ENCODE data around the gene KIF19. TPM values are rescaled to one million over a fixed set of nuclear protein-coding genes. Genes with fewer than 3 reads are reported as not detected.

The KIF19 gene
- total RNA-seq, 1 experiment from 2014 or later: not detected

DNA sequence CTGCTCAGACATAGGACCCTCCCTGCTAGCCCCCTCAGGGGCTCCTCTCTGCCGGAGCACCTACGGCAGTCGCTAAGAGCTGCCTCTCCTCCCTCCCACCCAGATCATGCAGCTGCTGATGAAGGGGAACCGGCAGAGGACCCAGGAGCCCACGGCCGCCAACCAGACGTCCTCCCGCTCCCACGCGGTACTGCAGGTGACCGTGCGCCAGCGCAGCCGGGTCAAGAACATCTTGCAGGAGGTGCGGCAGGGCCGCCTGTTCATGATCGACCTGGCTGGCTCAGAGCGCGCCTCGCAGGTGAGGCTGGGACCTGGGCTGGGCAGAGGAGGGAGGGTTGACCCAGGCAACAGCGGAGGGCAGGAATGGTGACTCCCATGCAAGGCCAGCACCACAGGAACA lies 18.6 kb downstream of the KIF19 start:
- no TSS peak for BruUV-seq (replicated peaks)
- DNase-seq (ENCODE audit: low read depth, low spot score) (no peak), ATAC-seq (no peak)
- CTCF ChIA-PET: interaction anchor here (0.7 kb wide), 1 partner anchor 12 kb away, joined by 5 read pairs; no protein-coding TSS in a partner anchor
- H3K27me3 ChIP-seq (ENCODE audit: control insufficient read depth, insufficient read depth, low read length): no peaks in the 10 kb centered on the region; the same call in 1 of the 2 replicates
- intact Hi-C loops (cut with micrococcal nuclease; ENCODE audit: unreplicated experiment) (no loop called here), in situ Hi-C loops (cut with HindIII; ENCODE audit: low pct_unique_long_range_greater_than_20kb, low sequenced_read_pairs) (no loop called here)
- POLR2A ChIA-PET: no interaction called here
- H3K4me1 ChIP-seq (ENCODE audit: control insufficient read depth, insufficient read depth, low read length): no peaks in the 10 kb centered on the region
- no peak overlapping the region for H3K27ac ChIP-seq (ENCODE audit: low read length)
- H3K4me3 ChIP-seq (ENCODE audit: low read depth in 2 of 2, low read length in 2 of 2): no peak overlapping the region
- H3K9me3 ChIP-seq (ENCODE audit: control insufficient read depth, insufficient read depth, low read depth, low read length): no peaks in the 10 kb centered on the region
- no peaks in the 10 kb centered on the region for H3K36me3 ChIP-seq (ENCODE audit: control insufficient read depth, insufficient read depth, low read length)
- TF ChIP-seq POLR2AphosphoS5 (IDR thresholded peaks at IDR 0.05; ENCODE audit: low read depth, low read length): no peak
- TF ChIP-seq, protein P1, sequence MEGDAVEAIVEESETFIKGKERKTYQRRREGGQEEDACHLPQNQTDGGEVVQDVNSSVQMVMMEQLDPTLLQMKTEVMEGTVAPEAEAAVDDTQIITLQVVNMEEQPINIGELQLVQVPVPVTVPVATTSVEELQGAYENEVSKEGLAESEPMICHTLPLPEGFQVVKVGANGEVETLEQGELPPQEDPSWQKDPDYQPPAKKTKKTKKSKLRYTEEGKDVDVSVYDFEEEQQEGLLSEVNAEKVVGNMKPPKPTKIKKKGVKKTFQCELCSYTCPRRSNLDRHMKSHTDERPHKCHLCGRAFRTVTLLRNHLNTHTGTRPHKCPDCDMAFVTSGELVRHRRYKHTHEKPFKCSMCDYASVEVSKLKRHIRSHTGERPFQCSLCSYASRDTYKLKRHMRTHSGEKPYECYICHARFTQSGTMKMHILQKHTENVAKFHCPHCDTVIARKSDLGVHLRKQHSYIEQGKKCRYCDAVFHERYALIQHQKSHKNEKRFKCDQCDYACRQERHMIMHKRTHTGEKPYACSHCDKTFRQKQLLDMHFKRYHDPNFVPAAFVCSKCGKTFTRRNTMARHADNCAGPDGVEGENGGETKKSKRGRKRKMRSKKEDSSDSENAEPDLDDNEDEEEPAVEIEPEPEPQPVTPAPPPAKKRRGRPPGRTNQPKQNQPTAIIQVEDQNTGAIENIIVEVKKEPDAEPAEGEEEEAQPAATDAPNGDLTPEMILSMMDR (IDR thresholded peaks at IDR 0.05): no peak
- no peak for TF ChIP-seq TCF7L2 (IDR thresholded peaks at IDR 0.05; ENCODE audit: low read depth, low read length)
- TF ChIP-seq SIN3A (IDR thresholded peaks at IDR 0.05; ENCODE audit: borderline replicate concordance, insufficient read depth, low read depth, low read length): no peak
- TF ChIP-seq REST (IDR thresholded peaks at IDR 0.05; ENCODE audit: insufficient read depth in 1 of 2, low read depth in 2 of 2, low read length in 1 of 2): no peak

DNA sequence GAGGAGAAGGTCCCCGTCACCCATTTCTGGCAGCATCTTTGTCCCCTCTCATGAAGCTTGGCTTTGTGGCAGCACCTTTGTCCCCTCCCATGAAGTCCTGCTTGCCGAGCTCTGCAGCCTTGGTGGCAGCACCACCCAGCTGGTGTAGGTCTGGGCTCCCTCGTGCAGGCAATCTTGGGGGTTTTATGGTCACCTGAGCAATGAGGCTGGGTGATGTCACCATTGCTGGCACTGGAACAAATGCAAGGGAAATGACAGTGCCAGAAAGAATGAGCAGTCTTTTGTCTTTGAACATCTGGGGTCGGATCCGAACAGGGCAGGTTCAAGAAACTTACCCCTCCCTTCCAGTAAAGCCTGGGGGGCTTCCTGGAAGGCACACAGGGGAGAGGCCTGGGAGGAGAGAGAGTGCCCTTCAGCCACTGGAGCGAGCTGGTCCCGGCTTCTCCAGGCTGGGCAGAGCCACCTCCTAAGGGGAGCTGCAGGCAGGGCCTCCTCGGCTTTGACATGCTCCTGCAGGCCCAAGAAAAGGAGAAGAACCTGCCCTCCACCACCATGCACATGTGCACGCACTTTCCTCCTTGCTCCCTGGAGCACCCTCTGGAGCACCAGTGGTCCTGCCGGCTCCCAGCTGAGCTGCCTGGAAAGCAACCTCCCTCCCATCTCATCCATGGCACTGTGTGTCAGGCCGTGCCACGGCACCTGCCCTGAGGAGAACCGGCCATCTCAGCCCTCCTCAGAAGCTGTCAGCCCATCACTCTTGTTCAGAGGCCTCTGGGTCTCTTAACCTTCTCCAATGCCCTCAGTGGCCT lies 19.6 kb downstream of the KIF19 start:
- ChIA-PET POLR2A (no interaction called here), CTCF (interaction anchor here (0.5 kb wide), 1 partner anchor 40 kb away, joined by 4 read pairs; no protein-coding TSS in a partner anchor)
- Histone ChIP-seq H3K4me3 (ENCODE audit: low read depth in 2 of 2, low read length in 2 of 2) (no peak overlapping the region), H3K4me1 (ENCODE audit: control insufficient read depth, insufficient read depth, low read length) (no peaks in the 10 kb centered on the region), H3K27me3 (ENCODE audit: control insufficient read depth, insufficient read depth, low read length) (no peaks in the 10 kb centered on the region; the same call in 1 of the 2 replicates), H3K36me3 (ENCODE audit: control insufficient read depth, insufficient read depth, low read length) (no peaks in the 10 kb centered on the region), H3K9me3 (ENCODE audit: control insufficient read depth, insufficient read depth, low read depth, low read length) (no peaks in the 10 kb centered on the region), H3K27ac (ENCODE audit: low read length) (no peak overlapping the region)
- in situ Hi-C loops (cut with HindIII; ENCODE audit: low pct_unique_long_range_greater_than_20kb, low sequenced_read_pairs) (no loop called here), intact Hi-C loops (cut with micrococcal nuclease; ENCODE audit: unreplicated experiment) (no loop called here)
- BruUV-seq (replicated peaks): no TSS peak
- DNase-seq (ENCODE audit: low read depth, low spot score) (no peak), ATAC-seq (no peak; the same call in 1 of the 2 replicates)
- TF ChIP-seq, protein P1 (IDR thresholded peaks at IDR 0.05): no peak
- no peak for TF ChIP-seq SIN3A (IDR thresholded peaks at IDR 0.05; ENCODE audit: borderline replicate concordance, insufficient read depth, low read depth, low read length)
- TF ChIP-seq REST (IDR thresholded peaks at IDR 0.05; ENCODE audit: insufficient read depth in 1 of 2, low read depth in 2 of 2, low read length in 1 of 2): no peak
